OCI-LY3 (cell line): ENCODE measurements around the gene INPP5K.

ENCODE experiments used
- H2AFZ ChIP-seq: fragments of 200-600, 300-600 bp; shearing (Covaris generic); 2 replicates; pipeline ENCODE4 v1.6.0; 2014; ENCODE audit warnings: antibody characterized with exemption, low read depth, low read length
- H3K27ac ChIP-seq: fragments of 200-600, 300-600 bp; sonication (generic); 2 replicates; pipeline ENCODE4 v1.5.1; 2014; ENCODE audit warnings: mild to moderate bottlenecking, low read length, moderate library complexity, mixed read lengths
- H3K27me3 ChIP-seq: fragments of 200-600, 300-600 bp; sonication (generic); 2 replicates; pipeline ENCODE4 v1.6.1; 2014; ENCODE audit warnings: low read depth, low read length, mixed read lengths
- H3K36me3 ChIP-seq: fragments of 200-600, 300-600 bp; sonication (generic); replicated peaks from 2 replicates; pipeline ENCODE3; 2014; ENCODE audit warnings: low read depth, low read length, mixed read lengths
- H3K4me1 ChIP-seq: fragments of 300-600, 200-600 bp; sonication (generic); 2 replicates; pipeline ENCODE4 v1.6.1; 2014; ENCODE audit warnings: low read length, mixed read lengths
- H3K4me2 ChIP-seq: fragments of 200-600, 300-600 bp; sonication (generic); 2 replicates; pipeline ENCODE4 v1.6.1; 2014; ENCODE audit warnings: low read length, mixed read lengths
- H3K4me3 ChIP-seq: fragments of 300-600, 200-600 bp; sonication (generic); 2 replicates; pipeline ENCODE4 v1.5.1; 2014; ENCODE audit warnings: antibody characterized with exemption, mild to moderate bottlenecking, low read length, moderate library complexity
- H3K79me2 ChIP-seq: fragments of 300-600, 200-600 bp; shearing (Covaris generic); 2 replicates; pipeline ENCODE4 v1.6.1; 2014; ENCODE audit warnings: mild to moderate bottlenecking, low read length, mixed read lengths
- H3K9ac ChIP-seq: fragments of 300-600, 200-600 bp; shearing (Covaris generic); 2 replicates; pipeline ENCODE4 v1.6.0; 2014; ENCODE audit warnings: mild to moderate bottlenecking, low read length, moderate library complexity
- H3K9me3 ChIP-seq: fragments of 200-600, 300-600 bp; shearing (Covaris generic); 2 replicates; pipeline ENCODE4 v1.6.1; 2014; ENCODE audit warnings: low read length, mixed read lengths; ENCODE audit not compliant: insufficient read depth
- H4K20me1 ChIP-seq: fragments of 200-600, 300-600 bp; sonication (generic); 2 replicates; pipeline ENCODE4 v1.6.1; 2016; ENCODE audit warnings: low read length, mixed read lengths; ENCODE audit not compliant: insufficient read depth
- CTCF ChIP-seq: fragments of 200-600, 300-600 bp; sonication (generic); IDR thresholded peaks from 2 replicates; pipeline ENCODE4 v1.5.1; 2014; ENCODE audit warnings: antibody characterized with exemption, low read length, low read depth
- EZH2phosphoT487 ChIP-seq: fragments of 200-600 bp; shearing (Covaris generic); IDR thresholded peaks from 2 replicates; pipeline ENCODE4 v1.6.1; 2018; ENCODE audit warnings: antibody characterized with exemption, mixed run types, low read depth

Gene INPP5K

GRCh38 chr17:1495265-1495989 is 21.0 kb downstream of the INPP5K start:
- Histone ChIP-seq H3K27me3 (peaks cover 6% of the 10 kb centered on the region), H3K4me3 (no peak overlapping the region), H3K4me1 (peaks cover 6% of the 10 kb centered on the region; the same call in 1 of the 2 replicates), H3K9me3 (no peaks in the 10 kb centered on the region), H3K9ac (no peak overlapping the region), H3K79me2 (no peaks in the 10 kb centered on the region), H4K20me1 (no peaks in the 10 kb centered on the region), H3K27ac (no peak overlapping the region), H2AFZ (no peak overlapping the region), H3K36me3 (no peaks in the 10 kb centered on the region), H3K4me2 (no peak overlapping the region)
- TF ChIP-seq EZH2phosphoT487 (no peak), CTCF (no peak)

GRCh38 chr17:1494736-1495253 is 21.6 kb downstream of the INPP5K start:
- H4K20me1 ChIP-seq: no peaks in the 10 kb centered on the region
- peaks cover 6% of the 10 kb centered on the region; the same call in 1 of the 2 replicates for H3K4me1 ChIP-seq
- no peaks in the 10 kb centered on the region for H3K36me3 ChIP-seq
- no peak overlapping the region for H3K9ac ChIP-seq
- no peak overlapping the region for H3K4me2 ChIP-seq
- no peak overlapping the region for H3K27ac ChIP-seq
- no peak overlapping the region for H2AFZ ChIP-seq
- no peak overlapping the region for H3K4me3 ChIP-seq
- no peaks in the 10 kb centered on the region for H3K79me2 ChIP-seq
- H3K9me3 ChIP-seq: no peaks in the 10 kb centered on the region
- peaks cover 6% of the 10 kb centered on the region for H3K27me3 ChIP-seq
- no peak for TF ChIP-seq EZH2phosphoT487
- no peak for TF ChIP-seq CTCF

GRCh38 chr17:1494203-1494602 is 22.2 kb downstream of the INPP5K start:
- H3K9ac ChIP-seq: no peak overlapping the region
- peaks cover 6% of the 10 kb centered on the region for H3K27me3 ChIP-seq
- no peak overlapping the region for H3K4me3 ChIP-seq
- no peaks in the 10 kb centered on the region for H3K9me3 ChIP-seq
- H3K36me3 ChIP-seq: no peaks in the 10 kb centered on the region
- H4K20me1 ChIP-seq: no peaks in the 10 kb centered on the region
- peaks cover 6% of the 10 kb centered on the region; the same call in 1 of the 2 replicates for H3K4me1 ChIP-seq
- H3K79me2 ChIP-seq: no peaks in the 10 kb centered on the region
- no peak overlapping the region for H2AFZ ChIP-seq
- H3K27ac ChIP-seq: no peak overlapping the region
- H3K4me2 ChIP-seq: no peak overlapping the region
- no peak for TF ChIP-seq CTCF
- no peak for TF ChIP-seq EZH2phosphoT487

- Histone ChIP-seq H4K20me1 (no peaks in the 10 kb centered on the region), H2AFZ (no peak overlapping the region), H3K4me1 (peaks cover 7% of the 10 kb centered on the region; the same call in 1 of the 2 replicates), H3K4me3 (no peak overlapping the region), H3K9ac (no peak overlapping the region), H3K27ac (no peak overlapping the region), H3K9me3 (no peaks in the 10 kb centered on the region), H3K4me2 (no peak overlapping the region), H3K36me3 (no peaks in the 10 kb centered on the region), H3K27me3 (peaks cover 6% of the 10 kb centered on the region), H3K79me2 (no peaks in the 10 kb centered on the region)
- TF ChIP-seq EZH2phosphoT487 (no peak), CTCF (no peak)
Observed at GRCh38 chr17:1493291-1493980, 23.0 kb downstream of the INPP5K start.
